Cardiac septum (tissue), 1 donor: Measurements from ENCODE around the gene PPP3R1. TPM values are rescaled to one million over a fixed set of nuclear protein-coding genes. Genes with fewer than 3 reads are reported as not detected.
A peak's percentile ranks its signal among the peaks of the same experiment; 100 is the strongest.

ENCODE experiments used
- DNase-seq: peaks from one replicate; pipeline ENCODE4 v3.0.0-alpha.2; 2020; ENCODE audit warnings: low spot score
- intact Hi-C: fragments of 100-400 bp; cut with DNase I; formaldehyde crosslinking; loops from one replicate; pipeline ENCODE4 v1.14.0; 2022
- total RNA-seq: library from RNA; stranded (reverse); fragmentation: NEBNext Ultra II Directional; extraction: Animal tissue kit (Norgen Biotek cat#: 25700); gene quantifications from one replicate; pipeline ENCODE4 v1.2.1, GENCODE V29; 2021
- donor health status: DM: no; HTN: no; CAD: no.

The PPP3R1 gene
- total RNA-seq, 1 donor from 2014 or later, result 33.4 TPM

DNA sequence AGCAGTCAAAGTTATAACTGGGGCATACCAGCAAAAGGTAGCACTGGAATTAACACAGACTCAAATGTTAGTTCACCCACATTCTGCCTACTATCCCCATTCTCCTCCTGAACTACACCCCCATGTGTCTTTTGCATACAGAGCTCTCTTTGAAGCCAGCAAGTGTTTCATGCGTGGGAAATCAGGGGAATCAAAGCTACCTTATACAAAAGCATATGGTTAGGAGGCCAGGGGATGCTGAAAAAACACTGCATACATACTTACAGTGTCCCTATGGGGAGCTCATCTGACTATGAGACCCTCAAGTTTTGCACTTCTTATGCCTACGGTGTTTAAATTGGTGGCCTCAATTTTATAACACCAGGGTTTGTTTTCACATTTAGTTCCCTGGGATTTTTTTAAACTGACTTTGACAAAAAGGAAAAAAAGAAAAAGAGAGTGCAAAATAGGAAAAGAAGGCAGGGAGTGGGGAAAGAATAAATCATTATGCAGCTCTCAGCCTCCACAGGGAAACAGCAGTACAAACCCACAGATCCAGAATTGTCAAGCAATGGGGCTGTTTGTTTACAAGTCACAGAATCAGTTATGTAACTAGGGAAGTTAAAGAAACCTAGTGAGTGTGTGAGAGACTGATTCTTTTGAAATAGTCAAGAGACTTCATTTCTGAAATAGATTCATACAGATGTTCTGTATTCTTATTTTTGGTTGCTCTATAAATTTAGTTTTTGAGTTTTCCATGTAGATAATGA is 20.1 kb upstream of the PPP3R1 start:
- no peak for DNase-seq
- intact Hi-C loops, result no loop called here

DNA sequence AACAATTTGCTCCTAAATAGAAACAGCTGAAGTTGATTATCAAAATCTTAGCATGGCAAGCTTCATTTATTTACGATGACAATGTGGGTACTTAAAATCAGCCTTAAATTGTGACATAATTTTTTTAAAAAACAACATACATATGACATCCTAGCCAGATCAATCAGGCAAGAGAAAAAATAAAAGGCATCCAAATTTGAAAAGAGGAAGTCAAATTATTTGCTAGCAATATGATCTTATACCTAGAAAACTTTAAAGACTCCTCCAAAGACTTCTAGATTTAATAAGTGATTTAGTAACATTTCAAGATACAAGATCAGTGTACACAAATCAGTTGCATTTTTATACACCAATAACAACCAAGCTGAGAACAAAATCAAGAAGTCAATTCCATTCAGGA is 14.3 kb upstream of the PPP3R1 start:
- intact Hi-C loops, result no loop called here
- DNase-seq, result no peak

DNA sequence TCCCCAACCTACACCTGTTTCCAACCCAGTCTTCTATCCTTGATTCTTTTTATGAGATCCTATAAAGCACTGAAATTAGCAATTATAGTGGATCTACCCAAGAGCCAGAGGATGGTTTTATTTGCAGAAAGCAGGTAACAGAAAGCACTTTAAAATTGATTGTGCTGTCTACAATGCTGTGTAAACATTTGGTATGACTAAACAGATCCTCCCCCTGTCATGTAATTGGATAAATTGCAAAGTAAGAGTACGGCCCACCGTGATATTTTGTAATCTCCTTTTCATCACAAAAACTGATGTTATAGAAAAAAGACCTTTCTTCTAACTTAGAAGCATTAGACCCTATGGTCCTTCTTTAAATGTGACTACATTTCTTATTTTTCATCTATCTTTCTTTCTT is 11.3 kb upstream of the PPP3R1 start:
- no peak for DNase-seq
- intact Hi-C loops, result no loop called here

DNA sequence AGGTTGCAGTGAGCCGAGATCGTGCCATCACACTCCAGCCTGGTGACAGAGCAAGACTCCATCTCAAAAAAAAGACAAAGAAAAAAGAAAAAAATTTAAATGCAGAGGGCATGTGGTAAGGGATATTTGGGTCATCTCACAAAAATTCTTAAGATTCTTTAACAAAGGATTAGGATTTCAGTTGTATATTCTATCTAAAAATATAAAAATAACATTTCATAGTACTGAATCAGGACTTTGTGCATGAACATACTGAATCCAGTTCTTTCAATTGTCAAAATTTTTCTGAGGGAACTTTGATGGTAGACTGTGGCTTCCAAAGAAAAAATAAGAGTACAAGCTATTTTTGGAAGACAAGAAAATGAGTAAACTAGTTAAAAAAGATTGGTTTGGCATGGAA is 6.5 kb upstream of the PPP3R1 start:
- DNase-seq, result no peak
- intact Hi-C loops, result no loop called here

DNA sequence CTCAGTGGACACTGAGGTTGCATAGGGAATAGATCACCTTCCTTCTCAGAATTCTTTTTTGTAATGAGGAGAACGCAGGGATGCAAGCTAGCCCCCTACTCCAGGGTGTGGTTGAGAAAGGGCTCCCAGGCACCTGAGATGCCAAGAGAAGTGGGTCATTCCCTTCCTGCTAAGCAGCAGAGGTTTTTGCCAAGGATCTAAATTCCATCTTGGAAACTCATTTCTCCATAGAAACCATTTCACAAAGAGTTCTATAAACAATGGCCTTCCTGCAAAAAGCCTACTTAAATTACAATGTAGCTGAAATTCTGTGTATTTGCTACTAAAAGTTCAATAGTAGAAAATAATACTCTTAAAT is 3.7 kb upstream of the PPP3R1 start:
- intact Hi-C loops, result no loop called here
- no peak for DNase-seq

DNA sequence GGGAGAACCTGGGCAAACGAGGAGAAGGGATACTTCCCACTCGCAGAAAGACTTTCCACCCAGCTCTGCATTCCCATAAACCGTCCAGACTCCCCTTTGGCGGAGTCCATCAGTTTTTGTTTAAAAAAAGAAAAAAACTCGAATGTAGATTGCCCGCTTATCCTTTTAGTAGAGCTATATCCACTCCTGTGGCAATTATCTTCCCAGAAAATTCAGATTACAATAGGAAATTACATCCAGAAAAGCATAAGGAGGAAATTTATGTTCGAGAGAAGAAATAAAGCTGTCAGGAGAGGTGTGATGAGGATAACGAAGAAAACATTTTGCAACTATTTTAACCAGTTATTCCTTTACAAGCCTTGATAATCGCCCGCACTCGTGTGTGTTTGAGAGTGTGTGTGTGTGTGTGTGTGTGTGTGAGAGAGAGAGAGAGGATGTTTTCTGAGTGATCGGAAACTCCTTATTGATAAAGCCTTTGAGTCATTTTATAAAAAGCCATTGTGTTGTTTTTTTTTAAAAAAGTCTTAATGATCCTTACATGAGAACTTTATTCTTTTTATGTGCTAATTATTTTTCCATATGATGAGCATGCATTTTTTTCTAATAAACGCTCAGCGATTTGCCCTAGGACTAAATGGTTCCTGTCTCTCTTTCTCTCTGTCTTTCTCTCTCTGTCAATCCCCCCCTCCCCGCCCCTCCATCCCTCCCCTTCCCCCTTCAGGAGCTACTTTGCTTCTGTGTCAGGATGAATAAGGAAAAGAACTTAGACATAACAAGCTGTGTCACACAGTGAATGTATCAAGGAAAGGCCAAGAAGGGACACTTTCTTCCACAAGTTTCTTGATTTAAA is 1.1 kb upstream of the PPP3R1 start:
- intact Hi-C loops, result loop anchor here (1.0 to 5.0 kb wide), 4 partner anchors 34 to 97 kb away; partner anchors contain the start of gene PNO1
- no peak for DNase-seq

DNA sequence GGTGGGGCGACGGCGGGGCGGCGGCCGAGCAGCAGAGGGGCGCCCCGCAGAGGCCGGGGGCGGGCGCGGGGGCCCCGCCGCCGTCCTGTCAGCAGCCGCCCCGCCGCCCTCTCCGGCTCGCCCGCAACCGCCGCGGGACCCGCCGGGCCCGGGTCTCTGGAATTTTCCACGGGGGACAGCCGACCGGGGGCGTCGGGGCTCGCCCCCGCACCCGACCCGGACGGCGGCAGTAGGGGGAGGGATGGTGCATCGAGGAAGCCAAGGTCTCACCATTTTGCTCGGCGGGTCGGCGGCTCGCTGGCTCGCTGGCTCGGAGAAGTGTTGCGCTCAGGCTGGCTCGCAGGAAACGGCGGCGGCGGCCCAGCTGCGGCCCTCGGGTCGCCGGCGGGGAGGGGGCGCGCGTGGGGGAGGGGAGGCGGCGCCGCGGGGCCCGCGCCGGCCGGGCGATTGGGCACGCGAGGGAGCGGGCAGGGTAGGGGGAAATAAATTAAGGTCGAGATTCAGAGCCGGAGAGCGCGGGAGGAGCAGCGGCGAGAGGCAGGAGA is 405 bp downstream of the PPP3R1 start:
- intact Hi-C loops, result loop anchor here (2.0 to 5.0 kb wide), 3 partner anchors 35 to 95 kb away; partner anchors contain the start of gene PNO1
- DNase-seq, result no peak

DNA sequence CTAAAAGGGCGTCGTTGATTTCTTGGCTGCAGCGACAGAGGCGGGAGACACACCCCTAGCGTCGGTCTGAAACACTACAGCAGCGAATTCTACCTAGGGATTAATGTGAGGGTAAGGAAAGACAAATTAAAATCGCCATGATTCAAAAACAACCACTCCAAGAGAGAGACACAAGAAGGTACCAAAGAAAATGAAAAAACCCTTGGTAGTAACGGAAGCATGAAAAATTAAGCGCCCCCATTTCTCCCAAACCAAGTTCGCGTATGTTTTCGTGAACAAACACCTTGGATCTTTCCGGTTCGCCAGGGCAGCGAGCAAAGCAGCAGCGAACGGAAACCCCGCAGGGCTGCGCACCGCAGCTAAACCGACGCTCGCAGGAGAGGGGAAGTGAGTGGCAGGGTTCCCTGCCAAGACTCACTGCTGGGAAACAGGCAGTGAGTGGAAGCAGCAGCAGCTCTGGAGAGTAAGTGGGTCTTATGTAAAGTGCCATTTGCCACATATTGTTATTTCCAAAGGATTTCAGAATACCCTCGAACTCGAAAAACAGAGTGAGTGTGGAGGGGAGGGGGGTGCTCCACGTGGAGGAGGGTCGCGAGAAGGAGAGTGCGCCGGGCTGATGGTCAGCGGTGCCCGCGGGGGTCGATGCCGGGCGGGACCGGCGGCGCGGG is 1.0 kb downstream of the PPP3R1 start:
- DNase-seq, result peak; percentile 82
- intact Hi-C loops, result loop anchor here (5.0 kb wide), 1 partner anchor 36 kb away; no protein-coding TSS in a partner anchor

DNA sequence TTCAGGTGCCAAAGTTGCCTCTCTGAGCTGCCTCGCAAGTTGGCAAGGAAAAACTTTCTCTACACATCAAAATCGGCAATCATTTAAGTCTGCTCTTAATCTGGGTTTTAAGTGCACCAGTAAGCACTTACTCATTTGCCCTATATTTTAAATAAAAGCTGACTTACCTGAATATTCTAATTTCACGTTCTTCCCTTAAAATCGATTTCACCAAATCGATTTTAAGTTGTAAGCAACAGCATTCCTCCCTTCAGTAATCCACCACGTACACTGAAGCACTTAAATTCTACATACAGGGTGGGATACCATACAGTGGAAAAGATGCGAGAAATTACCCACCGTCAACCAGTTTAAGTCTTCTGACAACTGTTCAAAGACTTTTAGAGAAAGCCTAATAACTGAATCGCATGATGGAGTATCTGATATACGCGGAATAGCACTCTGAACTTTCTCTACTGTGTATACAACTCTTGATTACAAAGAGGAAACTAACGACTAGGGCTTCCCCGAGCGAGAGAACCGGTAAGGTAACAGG is 1.6 kb downstream of the PPP3R1 start:
- intact Hi-C loops, result loop anchor here (5.0 kb wide), 1 partner anchor 37 kb away; no protein-coding TSS in a partner anchor
- no peak for DNase-seq

DNA sequence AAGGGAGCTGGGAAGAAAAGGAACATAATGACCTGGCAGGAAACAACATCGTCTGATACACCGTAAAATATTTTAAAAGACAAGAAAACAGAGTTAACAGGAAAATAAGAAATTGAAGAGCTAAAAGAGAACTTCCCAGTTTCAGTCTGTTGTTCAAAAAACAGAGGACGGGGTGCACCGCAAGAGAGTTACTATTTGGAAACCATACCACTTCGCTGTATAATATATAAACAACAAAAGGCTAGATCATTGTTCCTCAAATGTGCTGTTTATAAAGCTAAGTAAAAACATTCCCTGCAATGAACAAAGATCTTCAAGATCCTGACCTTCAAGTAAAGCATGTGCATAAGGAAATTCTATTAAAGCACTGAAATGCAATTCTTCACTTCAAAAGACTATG is 2.1 kb downstream of the PPP3R1 start:
- no peak for DNase-seq
- intact Hi-C loops, result loop anchor here (5.0 kb wide), 1 partner anchor 37 kb away; no protein-coding TSS in a partner anchor

DNA sequence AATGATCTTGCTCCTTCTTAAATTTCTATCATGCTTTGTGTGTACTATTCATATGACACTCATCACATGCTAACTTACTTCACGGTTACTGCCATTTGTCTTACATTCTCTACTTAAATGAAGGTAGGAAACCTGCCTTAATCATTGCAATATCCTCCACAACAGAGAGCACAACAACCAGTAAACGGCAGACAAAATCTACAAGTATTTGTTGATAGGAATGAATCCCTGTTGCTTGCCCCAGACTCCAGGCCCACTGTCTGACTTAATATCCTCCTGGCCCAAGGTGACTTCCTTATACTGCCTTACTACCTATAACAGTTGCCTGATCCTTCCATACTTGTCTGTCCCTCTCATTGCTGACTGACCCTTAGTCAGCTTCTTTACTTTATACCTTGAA is 3.5 kb downstream of the PPP3R1 start:
- no peak for DNase-seq
- intact Hi-C loops, result no loop called here

DNA sequence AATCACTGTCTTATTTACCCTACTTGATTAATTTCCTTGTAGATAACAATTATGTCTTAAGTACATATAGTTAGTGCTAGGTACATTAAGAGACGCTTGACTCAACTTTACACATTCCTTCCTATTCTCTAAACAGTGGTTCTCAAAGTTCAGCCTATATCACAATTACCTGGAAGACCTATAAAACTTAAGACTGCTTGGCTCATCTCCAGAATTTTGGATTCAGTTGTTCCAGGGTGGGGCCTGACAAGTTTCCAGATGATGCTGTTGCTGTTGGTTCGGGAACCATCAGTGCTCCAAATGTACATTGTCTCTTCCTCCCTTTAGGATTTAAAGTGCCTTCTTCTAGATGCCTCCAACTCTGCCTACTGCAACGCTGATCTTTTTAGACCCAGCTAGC is 4.0 kb downstream of the PPP3R1 start:
- intact Hi-C loops, result no loop called here
- DNase-seq, result no peak

DNA sequence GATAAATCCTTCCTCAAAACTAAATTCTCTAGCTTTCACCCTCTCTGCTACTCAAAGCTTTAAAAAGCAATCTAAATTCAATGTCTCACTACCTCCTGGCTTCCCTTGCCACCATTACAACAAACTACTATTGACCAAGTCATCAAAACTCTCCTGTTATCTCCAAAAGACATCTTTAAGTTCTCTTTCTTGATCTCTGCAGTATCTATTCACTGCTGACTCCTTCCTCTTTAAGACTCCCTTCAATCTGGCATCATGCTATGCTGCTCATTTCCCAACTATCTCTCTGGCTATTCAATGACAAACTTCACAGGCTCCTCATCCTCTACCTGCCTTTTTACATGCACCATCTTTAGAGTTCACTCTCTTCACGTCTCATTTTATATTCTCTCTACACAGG is 5.9 kb downstream of the PPP3R1 start:
- intact Hi-C loops, result no loop called here
- DNase-seq, result no peak

DNA sequence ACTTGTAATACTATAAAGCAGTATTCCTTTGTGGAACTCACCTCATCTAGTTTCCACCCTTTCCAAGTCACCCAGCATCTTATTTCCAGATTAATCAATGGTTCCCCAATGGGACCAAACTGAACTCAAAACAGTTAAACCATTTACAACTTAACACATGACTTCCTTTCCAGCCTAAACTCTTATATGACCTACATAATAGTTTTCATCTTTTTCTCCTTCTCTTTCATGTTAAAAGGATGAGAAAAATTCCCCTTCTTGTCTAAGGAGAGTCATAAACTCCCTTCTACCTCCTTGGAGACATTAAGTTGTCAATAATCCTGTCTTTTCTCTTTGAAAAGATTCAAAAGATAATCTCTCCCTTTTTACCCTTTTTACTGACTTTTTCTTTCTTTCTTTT is 6.7 kb downstream of the PPP3R1 start:
- DNase-seq, result no peak
- intact Hi-C loops, result no loop called here

DNA sequence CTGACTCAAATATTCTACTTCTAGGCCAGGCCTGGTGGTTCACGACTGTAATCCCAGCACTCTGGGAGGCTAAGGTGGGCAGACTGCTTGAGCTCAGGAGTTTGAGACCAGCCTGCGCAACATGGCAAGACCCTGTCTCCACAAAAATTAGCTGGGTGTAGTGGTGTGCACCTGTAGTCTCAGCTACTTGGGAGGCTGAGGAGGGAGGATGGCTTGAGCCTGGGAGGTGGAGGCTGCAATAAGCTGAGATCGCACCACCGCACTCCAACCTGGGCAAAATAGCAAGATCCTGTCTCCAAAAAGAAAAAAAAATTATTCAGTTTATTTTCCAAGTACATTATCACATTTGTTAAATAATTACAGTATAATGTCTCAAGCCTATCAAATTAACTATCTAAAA is 7.3 kb downstream of the PPP3R1 start:
- DNase-seq, result no peak
- intact Hi-C loops, result no loop called here

DNA sequence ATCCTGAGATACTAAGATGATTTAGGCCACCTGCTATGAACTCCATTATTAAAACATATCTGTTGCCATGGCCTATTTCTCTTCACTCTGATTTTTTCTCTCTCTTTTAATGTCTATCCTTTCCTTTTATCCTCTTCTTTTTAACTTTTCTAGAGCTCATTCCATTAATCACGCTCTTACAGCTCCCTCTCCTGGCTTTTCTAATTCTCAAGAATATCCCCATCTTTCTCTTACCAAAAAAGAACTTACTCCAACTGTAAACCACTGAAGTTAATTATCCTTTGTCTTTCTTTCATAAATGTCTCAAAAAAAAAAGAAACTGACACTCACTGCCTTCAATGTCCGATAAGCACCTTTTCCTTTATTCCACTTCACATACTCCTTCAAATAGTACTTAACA is 7.9 kb downstream of the PPP3R1 start:
- intact Hi-C loops, result no loop called here
- DNase-seq, result no peak

DNA sequence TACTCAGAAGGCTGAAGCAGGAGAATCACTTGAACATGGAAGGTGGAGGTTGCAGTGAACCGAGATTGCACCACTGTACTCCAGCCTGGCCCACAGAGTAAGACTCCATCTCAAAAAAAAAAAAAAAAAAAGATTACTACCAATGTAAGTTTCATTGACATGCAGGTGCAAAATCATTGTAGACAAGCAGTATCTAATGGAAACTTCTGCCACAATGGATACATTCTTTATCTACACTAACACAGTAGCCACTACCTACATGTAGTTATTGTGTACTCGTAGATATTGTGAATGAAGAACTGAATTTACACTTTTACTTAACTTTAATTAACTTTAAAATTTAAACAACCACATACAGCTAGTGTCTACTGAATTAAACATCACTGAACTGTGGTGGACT is 10.6 kb downstream of the PPP3R1 start:
- intact Hi-C loops, result no loop called here

DNA sequence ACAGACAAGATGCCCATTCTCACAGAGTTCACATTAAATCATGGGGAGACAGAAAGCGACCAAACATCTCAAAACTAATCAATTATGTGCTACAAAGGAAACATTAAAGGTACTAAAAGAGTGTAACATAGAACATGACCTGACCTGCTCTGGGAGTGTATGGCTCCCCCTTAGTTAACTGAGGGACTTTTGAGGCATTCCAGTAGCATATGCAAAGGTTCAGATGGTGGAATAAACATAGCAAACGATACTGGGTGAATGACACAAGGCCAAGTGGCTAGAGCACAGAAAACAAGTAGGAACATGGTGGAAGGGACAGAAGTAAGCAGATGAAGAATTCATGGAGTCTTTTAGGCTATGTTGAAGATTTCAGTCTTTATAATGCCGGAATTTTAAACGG is 11.9 kb downstream of the PPP3R1 start:
- DNase-seq, result no peak
- intact Hi-C loops, result no loop called here

More for the DNA sequence above, 10.6 kb downstream of the PPP3R1 start:
- no peak for DNase-seq

DNA sequence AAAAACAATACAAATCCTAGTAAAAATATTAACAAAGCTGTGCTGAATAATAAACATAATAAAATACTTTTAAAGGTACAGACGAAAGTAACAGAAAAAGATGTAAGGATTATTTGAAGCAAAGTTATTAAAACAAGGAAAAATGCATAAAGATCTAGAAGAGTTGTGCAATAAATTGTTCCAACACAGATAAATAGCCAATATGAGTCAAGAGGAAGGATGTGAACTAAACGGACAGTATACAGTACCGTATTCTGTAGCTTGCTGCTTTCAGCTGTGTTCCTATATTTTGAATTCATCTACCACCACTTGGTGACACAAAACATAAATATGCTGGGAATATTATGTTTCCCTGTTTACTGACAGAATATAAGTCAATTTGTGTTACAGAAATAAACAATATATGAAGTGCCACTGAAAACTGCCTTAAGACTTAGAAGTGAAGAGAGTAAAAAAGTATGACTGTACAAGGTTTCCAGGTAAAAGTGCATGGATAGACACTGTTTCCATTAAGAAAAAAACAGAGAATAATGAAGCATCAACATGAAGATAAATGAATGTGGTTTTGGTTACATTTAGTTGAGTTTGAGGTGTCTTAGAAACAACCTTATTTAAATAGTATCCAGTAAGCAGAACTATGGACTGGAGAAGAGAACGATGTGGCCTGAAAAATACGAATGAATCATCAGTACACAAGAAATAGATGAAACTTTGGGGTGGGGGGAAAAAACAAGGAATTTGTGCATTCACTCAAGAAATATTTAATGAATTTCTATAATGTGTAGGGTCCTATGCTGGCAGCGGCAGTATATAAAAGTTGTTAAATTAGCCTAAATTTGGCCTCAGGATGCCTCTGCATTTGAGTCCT is 13.1 kb downstream of the PPP3R1 start:
- intact Hi-C loops, result no loop called here
- no peak for DNase-seq
